ENCODE measurements around the gene PRDX6.
"Not testable (repeated sequence)": the region's sequence is repeated elsewhere in the genome, so short reads cannot be mapped to it uniquely, and the experiment has no call there.

PRDX6 gene

DNA sequence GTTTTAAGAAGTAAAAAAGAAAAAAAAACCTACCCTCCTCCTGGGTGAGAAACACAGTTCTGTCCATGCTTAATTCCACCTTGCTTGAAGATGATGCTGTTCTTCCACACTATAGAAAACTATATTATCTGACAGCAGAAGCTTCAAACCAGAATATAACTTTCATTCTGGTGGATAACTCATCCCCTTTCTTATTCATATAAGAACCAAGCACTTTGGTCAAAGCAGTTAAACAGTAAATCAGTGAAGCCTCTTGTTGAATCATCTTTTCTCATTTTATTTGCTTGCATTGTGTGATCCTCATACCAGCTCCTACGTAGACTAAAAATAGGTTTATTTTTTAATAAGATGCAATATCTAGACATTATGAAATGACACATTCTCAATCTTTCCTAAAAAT lies 36.7 kb upstream of the PRDX6 start:
- H3K9me3 ChIP-seq: peaks cover 8% of the 10 kb centered on the region
- no peak for TF ChIP-seq Cebpa-rat (IDR thresholded peaks at IDR 0.05)
- no peaks in the 10 kb centered on the region for H3K36me3 ChIP-seq

DNA sequence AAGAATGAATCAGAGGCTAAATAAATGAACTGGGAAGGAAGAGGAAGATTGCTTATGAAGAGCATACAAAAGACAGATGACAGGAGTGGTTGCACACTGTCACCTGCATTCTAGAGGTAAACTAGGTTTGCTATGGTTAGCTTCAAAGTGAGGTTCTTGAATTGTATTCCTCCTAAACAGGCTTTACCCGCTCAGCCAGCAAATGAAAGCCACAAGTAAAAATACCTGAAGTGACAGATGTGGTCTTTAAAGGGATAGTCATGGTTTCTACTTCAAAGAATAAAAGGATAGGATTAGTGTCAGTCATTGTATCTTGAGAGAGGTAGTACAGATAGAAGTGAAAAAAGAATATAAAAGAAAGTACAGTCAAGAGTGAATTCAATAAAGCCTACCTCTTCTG lies 32.4 kb upstream of the PRDX6 start:
- TF ChIP-seq Cebpa-rat (IDR thresholded peaks at IDR 0.05): no peak
- Histone ChIP-seq H3K9ac (no peak overlapping the region), H3K27me3 (no peaks in the 10 kb centered on the region), H3K4me1 (no peaks in the 10 kb centered on the region), H3K9me3 (peaks cover 26% of the 10 kb centered on the region), H3K36me3 (peaks cover 7% of the 10 kb centered on the region; the same call in 1 of the 2 replicates), H4K20me1 (no peaks in the 10 kb centered on the region), H3K4me2 (no peak overlapping the region), H3K4me3 (no peak overlapping the region), H3K27ac (no peak overlapping the region)

More for the DNA sequence above, 36.7 kb upstream of the PRDX6 start:
- no peak overlapping the region for H3K4me3 ChIP-seq
- H3K4me2 ChIP-seq: no peak overlapping the region
- H4K20me1 ChIP-seq: no peaks in the 10 kb centered on the region
- H3K4me1 ChIP-seq: no peaks in the 10 kb centered on the region
- H3K27me3 ChIP-seq: no peaks in the 10 kb centered on the region
- H3K9ac ChIP-seq: no peak overlapping the region
- H3K27ac ChIP-seq: no peak overlapping the region

DNA sequence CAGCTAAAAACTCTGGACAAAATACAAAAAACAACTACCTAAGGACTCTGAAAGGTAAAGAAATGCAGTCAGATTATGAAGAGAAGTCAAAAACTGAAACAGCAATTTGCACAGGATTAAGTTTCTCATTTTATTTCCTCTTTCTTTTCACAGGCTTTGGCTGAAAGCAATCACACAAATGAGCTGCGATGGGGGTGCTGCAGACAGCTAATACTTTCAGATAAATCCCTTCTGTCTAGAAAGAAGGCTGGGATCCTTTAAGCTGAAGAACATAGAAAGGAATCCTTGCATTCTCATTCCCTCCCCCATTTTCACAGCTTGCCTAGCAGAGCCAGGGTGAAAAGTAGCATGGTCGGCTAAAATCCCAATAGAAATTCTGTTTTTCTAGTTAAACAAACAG lies 32.0 kb upstream of the PRDX6 start:
- Histone ChIP-seq H3K4me3 (no peak overlapping the region), H3K27ac (no peak overlapping the region), H3K9ac (no peak overlapping the region)

DNA sequence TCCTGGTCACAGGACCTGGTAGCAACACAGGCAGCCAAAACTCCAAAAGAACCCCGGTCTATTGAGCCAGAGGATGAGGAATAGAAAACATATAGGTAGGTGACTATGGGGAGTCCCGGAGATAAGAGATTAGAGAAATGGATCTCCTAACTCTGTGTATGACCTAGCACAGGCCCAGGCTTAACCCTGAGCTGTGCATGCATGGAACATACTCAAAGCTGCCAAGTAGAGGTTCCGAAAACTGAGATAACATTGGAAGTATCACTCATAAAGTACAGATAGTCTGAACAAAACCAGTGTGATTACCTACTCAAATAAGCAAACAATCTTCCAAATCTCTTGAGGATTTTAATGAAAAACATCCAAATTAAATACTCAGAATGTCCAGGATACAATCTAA lies 31.5 kb upstream of the PRDX6 start:
- H3K4me1 ChIP-seq: no peaks in the 10 kb centered on the region
- H3K36me3 ChIP-seq: peaks cover 7% of the 10 kb centered on the region; the same call in 1 of the 2 replicates
- no peak overlapping the region for H3K27ac ChIP-seq
- H3K9ac ChIP-seq: no peak overlapping the region
- H3K4me3 ChIP-seq: no peak overlapping the region
- H4K20me1 ChIP-seq: no peaks in the 10 kb centered on the region
- TF ChIP-seq Cebpa-rat (IDR thresholded peaks at IDR 0.05): no peak
- H3K4me2 ChIP-seq: no peak overlapping the region
- no peaks in the 10 kb centered on the region for H3K27me3 ChIP-seq
- H3K9me3 ChIP-seq: peaks cover 26% of the 10 kb centered on the region

More for the DNA sequence above, 32.0 kb upstream of the PRDX6 start:
- no peak for TF ChIP-seq Cebpa-rat (IDR thresholded peaks at IDR 0.05)
- H3K9me3 ChIP-seq: peaks cover 26% of the 10 kb centered on the region
- no peaks in the 10 kb centered on the region for H4K20me1 ChIP-seq
- peaks cover 7% of the 10 kb centered on the region; the same call in 1 of the 2 replicates for H3K36me3 ChIP-seq
- H3K4me2 ChIP-seq: no peak overlapping the region
- H3K27me3 ChIP-seq: no peaks in the 10 kb centered on the region
- H3K4me1 ChIP-seq: no peaks in the 10 kb centered on the region

DNA sequence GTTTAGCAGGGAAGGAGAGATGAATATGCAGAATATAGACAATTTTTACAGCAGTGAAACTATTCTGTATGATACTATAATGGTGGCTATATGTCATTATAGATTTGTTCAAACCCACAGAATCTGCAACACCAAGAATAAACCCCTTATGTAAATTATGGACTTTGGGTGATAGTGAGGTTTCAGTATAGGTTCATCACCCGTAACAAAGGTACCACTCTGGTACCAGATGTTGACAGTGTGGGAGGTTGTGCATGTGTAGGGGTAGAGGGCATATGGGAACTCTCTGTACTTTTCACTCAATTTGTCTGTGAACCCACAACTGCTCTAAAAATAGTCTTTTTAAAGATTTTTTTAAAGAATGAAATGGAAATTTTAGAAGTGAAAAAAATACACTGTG lies 29.9 kb upstream of the PRDX6 start:
- TF ChIP-seq Cebpa-rat (IDR thresholded peaks at IDR 0.05): no peak
- Histone ChIP-seq H3K9me3 (peaks cover 26% of the 10 kb centered on the region), H3K4me1 (no peaks in the 10 kb centered on the region), H3K9ac (no peak overlapping the region), H3K4me3 (no peak overlapping the region), H3K27ac (no peak overlapping the region), H4K20me1 (no peaks in the 10 kb centered on the region), H3K27me3 (no peaks in the 10 kb centered on the region), H3K36me3 (peaks cover 7% of the 10 kb centered on the region; the same call in 1 of the 2 replicates), H3K4me2 (no peak overlapping the region)

DNA sequence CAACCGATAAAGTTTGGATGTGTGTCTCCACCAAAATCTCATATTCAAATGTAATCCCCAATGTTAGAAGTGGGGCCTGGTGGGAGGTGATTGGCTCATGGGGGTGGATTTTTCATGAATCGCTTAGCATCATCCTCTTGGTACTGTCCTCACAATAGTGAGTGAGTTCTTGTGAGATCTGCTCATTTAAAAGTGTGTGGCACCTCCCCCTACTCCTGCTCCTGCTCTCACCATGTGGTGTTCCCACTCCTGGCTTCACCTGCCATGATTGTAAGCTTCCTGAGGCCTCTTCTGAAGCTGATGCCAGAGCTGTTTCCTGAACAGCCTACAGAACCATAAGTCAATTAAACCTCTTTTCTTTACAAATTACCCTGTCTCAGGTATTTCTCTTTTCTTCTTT lies 28.2 kb upstream of the PRDX6 start:
- Histone ChIP-seq H3K9me3 (peaks cover 26% of the 10 kb centered on the region), H3K4me3 (no peak overlapping the region), H3K4me2 (no peak overlapping the region), H3K9ac (no peak overlapping the region), H4K20me1 (no peaks in the 10 kb centered on the region), H3K27me3 (no peaks in the 10 kb centered on the region), H3K27ac (no peak overlapping the region), H3K36me3 (peaks cover 7% of the 10 kb centered on the region; the same call in 1 of the 2 replicates), H3K4me1 (no peaks in the 10 kb centered on the region)
- TF ChIP-seq Cebpa-rat (IDR thresholded peaks at IDR 0.05): no peak

DNA sequence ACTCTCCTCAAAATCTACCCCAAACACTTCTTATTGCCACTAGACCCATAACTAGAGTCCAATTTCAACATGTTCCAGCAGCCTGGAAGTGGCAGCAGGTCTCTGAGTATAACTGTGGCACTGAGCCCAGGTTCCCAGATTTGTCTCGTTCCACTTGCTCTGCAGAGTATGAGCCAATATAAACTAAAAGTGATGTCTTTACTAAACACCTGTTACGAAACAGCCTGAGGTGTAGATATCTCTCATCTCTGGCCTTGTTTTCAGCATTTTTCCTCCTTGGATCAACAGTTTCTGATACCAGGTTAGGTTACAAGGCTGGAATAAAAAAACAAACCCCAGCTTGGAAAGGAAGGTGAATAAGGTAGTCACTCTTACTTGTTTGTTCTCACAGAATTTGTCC lies 25.2 kb upstream of the PRDX6 start:
- no peak overlapping the region for H3K9ac ChIP-seq
- no peaks in the 10 kb centered on the region for H3K4me1 ChIP-seq
- peaks cover 3% of the 10 kb centered on the region for H3K9me3 ChIP-seq
- H3K27ac ChIP-seq: no peak overlapping the region
- H3K4me3 ChIP-seq: no peak overlapping the region
- no peak for TF ChIP-seq Cebpa-rat (IDR thresholded peaks at IDR 0.05)
- H3K4me2 ChIP-seq: no peak overlapping the region
- no peaks in the 10 kb centered on the region for H3K27me3 ChIP-seq
- H3K36me3 ChIP-seq: no peaks in the 10 kb centered on the region
- H4K20me1 ChIP-seq: no peaks in the 10 kb centered on the region

DNA sequence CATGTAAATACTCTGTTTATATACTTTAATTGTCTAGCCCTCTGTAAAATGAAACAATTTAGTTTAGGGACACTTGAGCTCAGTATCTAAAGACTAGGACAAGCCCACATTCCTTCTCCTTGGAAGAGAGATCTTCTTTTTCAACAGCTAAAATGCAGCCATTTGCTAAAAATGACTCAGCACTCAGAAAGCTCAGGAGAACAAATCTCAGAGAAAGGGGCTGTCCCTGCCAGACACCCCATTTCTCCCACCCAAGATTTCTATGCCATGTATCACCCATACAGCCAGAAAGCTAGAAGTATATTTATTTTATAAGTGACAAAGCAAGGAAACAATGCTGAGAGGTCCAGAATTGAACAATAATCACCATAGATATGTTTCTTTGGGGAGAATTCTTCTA lies 23.2 kb upstream of the PRDX6 start:
- no peak for TF ChIP-seq Cebpa-rat (IDR thresholded peaks at IDR 0.05)
- no peaks in the 10 kb centered on the region for H3K9me3 ChIP-seq
- no peaks in the 10 kb centered on the region for H3K36me3 ChIP-seq
- no peak overlapping the region for H3K27ac ChIP-seq
- H3K4me3 ChIP-seq: no peak overlapping the region
- H3K4me2 ChIP-seq: no peak overlapping the region
- H4K20me1 ChIP-seq: no peaks in the 10 kb centered on the region
- H3K27me3 ChIP-seq: no peaks in the 10 kb centered on the region
- H3K9ac ChIP-seq: no peak overlapping the region
- H3K4me1 ChIP-seq: no peaks in the 10 kb centered on the region

DNA sequence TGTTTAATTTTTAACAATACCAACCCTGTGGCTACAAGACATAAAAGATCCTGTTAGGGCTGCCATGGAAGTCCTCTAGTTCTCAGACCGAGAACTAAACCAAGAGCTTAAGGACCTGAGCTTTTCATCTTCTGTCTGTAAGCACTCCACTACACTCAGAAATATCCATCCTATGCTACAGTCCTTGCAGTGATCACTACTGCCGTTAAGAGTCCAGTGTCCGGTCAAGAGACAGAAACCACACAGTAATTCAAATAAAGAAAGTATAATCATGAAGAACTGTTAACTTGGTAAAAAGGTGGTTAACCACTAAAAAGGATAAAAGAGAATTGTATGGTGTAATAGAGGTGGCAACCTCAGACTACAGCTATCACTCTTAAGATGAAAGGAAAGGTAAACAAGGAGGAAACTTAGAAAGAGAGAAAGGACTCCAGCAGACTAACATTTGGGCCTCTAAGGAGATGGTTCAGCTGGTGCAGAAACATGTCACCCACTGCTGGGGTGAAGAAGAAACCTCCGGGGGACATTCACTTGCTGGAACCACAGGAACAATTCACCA lies 22.1 kb upstream of the PRDX6 start:
- no peak overlapping the region for H3K9ac ChIP-seq
- H3K4me2 ChIP-seq: no peak overlapping the region
- H3K4me1 ChIP-seq: no peaks in the 10 kb centered on the region
- no peaks in the 10 kb centered on the region for H3K9me3 ChIP-seq
- H3K4me3 ChIP-seq: no peak overlapping the region
- no peak for TF ChIP-seq Cebpa-rat (IDR thresholded peaks at IDR 0.05)
- H3K27ac ChIP-seq: no peak overlapping the region
- H4K20me1 ChIP-seq: no peaks in the 10 kb centered on the region
- no peaks in the 10 kb centered on the region for H3K27me3 ChIP-seq
- peaks cover 4% of the 10 kb centered on the region for H3K36me3 ChIP-seq

DNA sequence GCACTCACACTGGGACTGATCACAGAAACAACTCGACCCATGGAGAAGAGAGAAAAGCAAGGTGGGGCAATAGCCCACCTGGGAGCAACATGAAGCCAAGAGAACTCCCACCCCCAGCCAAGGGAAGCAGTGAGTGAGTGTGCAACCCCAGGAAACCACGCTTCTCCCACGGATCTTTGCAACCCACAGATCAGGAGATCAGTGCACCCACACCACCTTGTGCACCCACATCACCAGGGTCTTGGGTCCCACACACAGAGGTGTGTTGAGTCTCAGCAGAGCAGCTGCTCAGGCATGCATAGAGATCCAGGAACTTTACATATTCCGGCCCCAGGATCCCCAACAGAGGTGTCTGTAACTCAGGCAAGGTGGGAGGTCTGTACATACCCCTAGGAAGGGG lies 17.2 kb upstream of the PRDX6 start:
- Histone ChIP-seq H3K36me3 (peaks cover 25% of the 10 kb centered on the region), H3K4me2 (no peak overlapping the region), H3K4me1 (no peaks in the 10 kb centered on the region), H3K27ac (no peak overlapping the region), H4K20me1 (no peaks in the 10 kb centered on the region), H3K27me3 (no peaks in the 10 kb centered on the region), H3K9ac (no peak overlapping the region), H3K9me3 (peaks cover 14% of the 10 kb centered on the region), H3K4me3 (no peak overlapping the region)
- no peak for TF ChIP-seq Cebpa-rat (IDR thresholded peaks at IDR 0.05)

DNA sequence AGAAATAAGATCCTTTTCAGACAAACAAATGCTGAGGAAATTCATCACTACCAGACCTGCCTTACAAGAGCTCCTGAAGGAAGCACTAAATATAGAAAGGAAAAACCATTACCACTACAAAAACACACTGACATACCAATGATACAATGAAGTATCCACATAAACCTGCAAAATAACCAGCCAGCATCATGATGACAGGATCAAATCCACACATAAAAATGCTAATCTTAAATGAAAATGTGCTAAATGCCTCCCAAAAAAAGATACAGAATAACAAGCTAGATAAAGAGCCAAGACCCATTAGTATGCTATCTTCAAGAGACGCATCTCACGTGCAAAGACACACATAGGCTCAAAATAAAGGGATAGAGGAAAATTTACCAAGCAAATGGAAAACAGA lies 14.5 kb upstream of the PRDX6 start:
- H3K36me3 ChIP-seq: peaks cover 25% of the 10 kb centered on the region
- H3K9ac ChIP-seq, H3K27ac ChIP-seq, H3K4me2 ChIP-seq, H3K27me3 ChIP-seq, H3K4me3 ChIP-seq, H3K4me1 ChIP-seq, H4K20me1 ChIP-seq: not testable (repeated sequence)
- H3K9me3 ChIP-seq: peaks cover 35% of the 10 kb centered on the region

DNA sequence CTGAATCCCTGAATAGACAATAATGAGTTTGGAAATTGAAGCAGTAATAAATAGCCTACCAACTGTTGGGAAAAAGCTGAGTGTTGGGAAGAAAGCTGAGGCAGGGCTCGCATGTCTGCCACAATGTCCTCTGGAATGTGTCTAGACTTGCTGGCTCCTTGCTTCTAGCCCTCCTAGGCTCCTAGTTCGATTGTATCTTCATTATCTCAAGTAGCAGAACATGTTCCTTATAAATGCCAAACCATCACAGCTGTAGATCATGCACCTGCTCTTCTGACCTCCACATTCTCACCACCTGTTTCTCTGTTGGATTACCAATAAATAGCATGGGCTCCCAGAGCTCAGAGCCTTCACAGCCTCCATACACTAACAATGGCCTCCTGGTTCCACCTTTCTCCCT lies 12.9 kb upstream of the PRDX6 start:
- H3K27ac ChIP-seq, H3K4me2 ChIP-seq, H3K4me1 ChIP-seq, H3K4me3 ChIP-seq, H3K9ac ChIP-seq, H3K27me3 ChIP-seq, H4K20me1 ChIP-seq: not testable (repeated sequence)
- peaks cover 25% of the 10 kb centered on the region for H3K36me3 ChIP-seq
- H3K9me3 ChIP-seq: peaks cover 42% of the 10 kb centered on the region

Measured in BLaER1 (cell line).